Kidney capillary endothelial cell (primary cell): Measurements from ENCODE around the gene CD58.

Experiments
- DNase-seq: peaks from one replicate; pipeline ENCODE4 v3.0.0-alpha.2; 2018; ENCODE audit warnings: low spot score

Gene CD58

DNA sequence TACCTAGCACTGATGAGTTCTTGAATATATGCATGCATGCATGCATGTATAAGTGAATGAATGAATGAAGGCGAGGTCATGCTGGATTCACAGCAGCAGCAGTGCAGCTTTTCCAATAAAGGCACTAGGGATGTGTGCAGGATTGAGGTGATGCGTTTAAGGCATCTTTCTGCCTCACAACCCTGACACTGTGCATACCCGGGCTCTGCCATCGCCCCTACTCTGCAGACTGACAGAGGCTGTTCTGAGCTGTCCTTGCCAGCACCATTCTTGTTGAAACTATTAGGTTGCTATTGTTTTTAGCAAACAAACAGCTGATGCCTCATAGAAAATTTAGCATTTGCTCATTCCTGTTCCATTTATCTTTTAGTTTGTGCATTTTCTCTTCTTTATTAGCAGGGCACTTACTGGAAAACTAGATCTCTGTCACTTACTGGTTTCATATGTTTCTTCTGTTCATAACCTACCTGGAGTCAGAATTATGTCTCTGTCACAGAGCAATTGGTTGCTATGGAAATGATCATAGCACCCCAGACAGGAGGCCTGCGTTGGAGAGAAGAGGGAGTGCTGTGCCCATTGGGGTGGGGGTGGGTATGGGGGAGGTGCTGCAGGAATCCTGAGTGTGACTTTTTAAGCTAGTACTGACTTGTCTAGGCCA lies 79.0 kb downstream of the CD58 start:
- no peak for DNase-seq

- no peak for DNase-seq
These were observed 80.2 kb downstream of the CD58 start for GRCh38 chr1:116490588-116490987.

DNA sequence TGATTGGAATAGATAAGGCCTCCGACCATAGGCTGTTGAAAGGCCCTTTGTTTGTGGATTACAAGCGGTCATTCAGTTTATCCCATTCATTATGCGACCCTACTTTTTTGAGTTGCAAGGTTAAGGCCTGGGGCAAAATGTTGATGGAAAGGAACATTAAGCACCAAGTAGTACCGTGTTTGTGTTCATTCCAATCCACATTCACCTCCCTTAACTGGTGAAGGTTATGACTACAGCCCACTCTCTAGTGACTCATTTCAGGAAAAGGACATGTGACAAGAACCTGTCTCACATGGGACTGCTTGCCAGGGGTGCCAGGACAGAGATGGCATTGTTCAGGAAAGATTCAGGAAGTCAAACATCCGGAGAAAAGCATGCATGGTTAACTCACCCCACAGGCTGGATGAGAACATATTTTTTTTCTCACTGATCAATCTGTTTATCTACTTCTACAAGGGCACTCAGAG lies 81.6 kb downstream of the CD58 start:
- DNase-seq: peak; percentile 92

GRCh38 chr1:116488071-116488470 lies 82.8 kb downstream of the CD58 start:
- no peak for DNase-seq

- no peak for DNase-seq
These were observed 83.2 kb downstream of the CD58 start for GRCh38 chr1:116487583-116487982.

DNA sequence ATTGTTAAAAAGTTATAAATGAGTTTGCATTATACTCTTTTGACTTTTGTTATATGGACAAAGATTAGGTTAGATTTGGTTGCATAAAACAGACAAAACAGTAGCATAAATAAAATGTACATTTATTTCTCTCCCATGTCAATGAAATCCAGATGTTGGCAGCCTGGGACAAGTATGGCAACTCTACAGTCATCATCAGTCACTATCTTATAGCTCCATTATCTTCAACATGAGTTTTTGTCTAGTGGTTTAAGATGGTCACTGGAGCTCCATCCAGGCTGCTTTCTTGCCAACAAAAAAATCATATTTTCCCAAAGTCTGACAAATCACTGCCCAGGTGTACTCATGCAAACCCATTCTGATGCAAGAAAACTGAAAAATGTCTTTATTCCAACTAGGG lies 83.8 kb downstream of the CD58 start:
- DNase-seq: no peak

GRCh38 chr1:116486424-116486823 lies 84.4 kb downstream of the CD58 start:
- DNase-seq: peak; percentile 44

GRCh38 chr1:116485976-116486375 lies 84.8 kb downstream of the CD58 start:
- DNase-seq: no peak

DNA sequence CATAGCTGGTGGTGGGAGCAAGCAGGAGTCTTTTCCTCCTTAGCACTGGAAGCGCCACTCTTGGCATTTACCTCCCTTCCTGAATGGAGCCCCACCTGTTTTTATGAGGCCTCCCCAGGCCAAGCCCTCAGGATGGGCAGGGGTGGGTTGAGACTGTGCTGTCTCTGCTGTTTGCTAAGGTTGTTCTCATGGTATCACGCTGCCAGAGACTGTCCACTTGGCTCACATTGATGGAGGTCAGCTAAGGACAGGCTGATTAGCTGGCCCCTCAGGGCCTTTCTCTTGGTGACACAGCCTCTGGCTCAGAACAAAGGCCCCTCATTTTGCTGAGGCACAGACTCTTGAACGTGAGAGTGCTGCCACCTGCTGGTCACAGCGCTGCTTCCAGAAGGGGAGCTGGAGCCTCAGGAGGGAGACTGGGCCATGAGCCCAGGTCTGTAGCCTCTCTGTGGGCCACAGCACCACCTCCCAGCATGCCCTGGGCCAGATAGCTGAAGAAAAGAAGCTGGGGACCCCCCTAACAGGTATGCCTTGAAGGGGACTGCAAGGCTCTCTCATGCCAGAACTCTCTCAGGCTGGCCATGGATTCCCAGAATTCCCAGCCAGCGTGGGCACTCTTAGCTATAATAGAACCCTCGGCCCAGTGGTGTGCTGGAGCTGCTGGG lies 85.6 kb downstream of the CD58 start:
- DNase-seq: peak; percentile 91

DNA sequence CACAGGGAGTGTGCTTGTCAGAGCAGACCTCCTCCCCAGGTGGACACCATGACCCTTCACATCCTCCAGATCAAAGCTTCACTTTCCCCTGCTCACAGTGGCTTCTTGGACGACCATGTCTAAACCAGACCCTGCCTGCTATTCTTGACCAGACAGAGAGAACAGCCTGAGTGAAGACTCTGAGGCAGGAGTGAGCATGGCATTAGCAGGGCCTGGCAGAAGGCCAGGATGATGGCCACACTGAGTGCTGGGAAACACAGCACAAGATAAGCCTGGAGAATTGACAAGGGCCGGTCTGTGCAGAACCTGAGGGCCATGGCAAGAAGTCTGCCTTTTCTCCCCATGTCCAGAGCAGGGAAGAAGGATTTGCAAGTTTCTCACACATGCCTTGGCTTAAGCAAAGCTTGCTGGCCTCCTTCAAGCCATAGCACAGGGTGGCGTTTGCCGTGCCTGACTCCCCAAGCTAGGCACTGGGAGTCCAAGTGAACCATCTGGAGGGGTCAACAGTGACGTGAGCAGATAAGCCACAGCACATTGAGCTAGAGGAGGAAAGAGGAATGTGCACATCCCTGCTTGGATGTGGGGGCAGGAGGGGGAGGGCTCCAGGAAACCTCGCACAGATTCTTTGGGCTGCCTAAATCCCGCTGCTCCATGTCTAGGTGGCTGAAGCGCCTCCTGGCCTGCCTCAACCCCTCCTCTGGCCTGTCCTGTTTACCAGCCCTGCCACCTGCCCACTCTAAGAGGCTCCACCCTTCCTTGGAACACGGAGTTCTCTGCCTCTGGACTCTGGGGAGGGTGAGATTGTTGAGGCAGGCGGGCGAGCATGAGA lies 87.1 kb downstream of the CD58 start:
- no peak for DNase-seq

DNA sequence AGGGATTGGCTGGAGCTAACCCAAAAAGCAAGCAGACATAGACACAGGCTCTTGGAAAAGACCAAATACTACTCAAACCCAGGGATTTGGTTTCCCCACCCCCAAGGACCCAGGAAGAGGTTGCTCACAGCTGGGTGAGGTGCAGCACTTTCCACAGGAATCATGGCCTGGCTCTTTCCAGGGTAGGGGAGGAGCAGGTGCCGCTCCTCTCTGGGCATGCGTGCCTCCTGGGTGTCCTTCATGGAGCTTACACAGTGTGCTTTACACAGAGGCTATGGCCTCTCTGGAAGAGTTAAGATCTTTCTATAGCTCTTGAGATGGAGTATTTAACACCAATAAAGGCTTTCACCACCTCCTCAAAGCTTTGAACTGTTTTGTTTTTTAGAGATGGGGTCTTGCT lies 88.3 kb downstream of the CD58 start:
- no peak for DNase-seq

GRCh38 chr1:116481934-116482333 lies 88.9 kb downstream of the CD58 start:
- no peak for DNase-seq

- no peak for DNase-seq
These were observed 92.2 kb downstream of the CD58 start for GRCh38 chr1:116478621-116479020.

DNA sequence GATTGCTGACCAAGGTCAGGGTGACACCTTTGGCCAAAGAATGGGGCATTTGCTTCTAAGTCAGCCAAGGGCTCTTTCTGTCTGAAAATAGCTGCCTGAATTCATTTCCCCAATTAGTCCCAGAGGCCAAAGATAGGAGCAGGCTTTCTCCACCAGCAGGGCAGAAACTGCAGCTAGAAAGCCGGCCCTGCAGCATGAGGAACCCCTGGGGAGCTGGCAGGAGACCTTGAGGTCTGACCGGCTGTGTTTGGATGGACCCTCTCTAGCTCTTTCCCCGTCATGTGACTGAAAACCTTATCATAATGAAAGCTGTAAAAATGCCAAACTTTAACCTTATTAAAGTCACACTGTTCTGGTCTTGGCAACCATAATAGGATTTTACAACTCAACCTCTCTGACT lies 93.4 kb downstream of the CD58 start:
- no peak for DNase-seq

- DNase-seq: no peak
These were observed 94.5 kb downstream of the CD58 start for GRCh38 chr1:116476321-116476720.

DNA sequence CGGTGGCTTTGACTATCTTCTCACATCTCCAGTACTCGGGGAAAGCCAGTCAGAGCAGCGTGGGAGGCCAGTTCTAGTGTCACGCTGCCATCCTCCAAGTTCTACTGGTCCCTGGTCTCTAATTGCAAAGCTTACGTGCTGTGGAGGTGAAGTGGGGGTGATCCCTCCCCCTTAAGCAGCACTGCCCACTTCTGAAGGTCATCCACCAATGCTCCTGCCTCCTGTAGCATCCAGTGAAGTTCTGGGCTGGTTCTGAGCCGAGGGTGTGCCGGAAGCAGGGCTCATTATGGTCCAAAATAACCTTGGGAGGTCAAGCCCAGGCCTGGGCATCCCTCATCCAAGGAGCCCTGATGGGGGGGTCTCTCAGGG lies 95.0 kb downstream of the CD58 start:
- no peak for DNase-seq

DNA sequence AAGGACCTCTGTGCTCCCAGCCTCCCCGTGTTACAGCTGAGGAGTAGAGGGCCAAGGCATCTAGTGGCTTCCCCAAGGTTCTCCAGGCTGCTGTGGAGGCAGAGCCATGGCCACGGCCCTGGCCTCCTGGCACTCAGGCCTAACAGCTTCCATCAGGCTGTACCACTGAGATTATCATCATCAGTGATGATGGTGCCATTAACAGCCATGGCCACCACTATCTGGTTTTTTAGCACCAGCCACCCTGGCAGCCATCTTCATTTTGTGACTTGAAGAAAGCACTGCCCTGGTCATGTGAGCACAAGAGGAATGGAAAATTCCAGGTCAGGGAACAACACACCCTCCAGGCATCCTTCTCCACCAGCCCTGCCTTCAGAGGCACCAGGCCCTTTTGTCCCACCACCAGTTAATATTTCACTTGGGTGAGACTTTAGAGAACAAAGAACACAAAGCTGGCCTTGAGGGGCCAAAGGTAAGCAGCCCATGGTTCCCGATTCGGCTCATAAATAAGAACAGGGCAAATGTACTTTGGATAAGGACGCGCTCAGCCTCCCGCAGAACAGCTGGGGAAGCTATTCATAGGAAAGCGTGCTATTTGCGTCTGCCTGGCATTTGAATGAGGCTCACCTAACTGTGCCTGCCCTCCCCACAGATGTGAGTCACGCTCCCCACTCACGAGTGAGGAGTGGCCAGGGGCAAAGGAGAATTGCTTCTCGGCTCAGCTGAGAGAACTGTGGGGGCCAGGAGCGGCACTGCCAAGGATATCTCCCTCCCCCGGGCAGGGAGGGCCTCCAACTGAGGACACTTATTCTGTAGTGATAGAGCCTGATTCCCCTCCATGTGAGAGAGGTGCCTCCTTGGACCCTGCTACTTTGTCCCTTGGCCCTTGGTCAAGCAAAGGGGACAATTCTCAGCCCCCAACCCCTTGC lies 95.6 kb downstream of the CD58 start:
- DNase-seq: no peak

- no peak for DNase-seq
These were observed 98.3 kb downstream of the CD58 start for GRCh38 chr1:116472431-116472961.

GRCh38 chr1:116471241-116471640 lies 99.6 kb downstream of the CD58 start:
- DNase-seq: no peak

DNA sequence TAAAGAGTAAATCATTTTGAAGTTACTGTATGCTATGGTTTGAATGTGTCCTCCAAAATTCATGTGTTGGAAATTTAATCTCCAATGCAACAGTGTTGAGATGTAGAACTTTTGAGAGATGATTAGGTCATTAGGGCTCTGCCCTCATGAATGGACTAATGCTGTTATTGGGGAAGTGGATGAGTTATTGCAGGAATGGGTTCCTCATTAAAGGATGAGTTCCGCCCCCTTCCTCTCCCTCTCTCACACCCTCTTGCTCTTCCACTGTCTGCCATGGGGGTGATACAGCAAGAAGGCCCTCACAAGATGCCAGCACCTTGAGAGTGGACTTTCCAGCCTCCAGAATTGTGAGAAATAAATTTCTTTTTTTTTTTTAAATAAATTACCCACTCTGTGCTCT lies 100.2 kb downstream of the CD58 start:
- DNase-seq: no peak

DNA sequence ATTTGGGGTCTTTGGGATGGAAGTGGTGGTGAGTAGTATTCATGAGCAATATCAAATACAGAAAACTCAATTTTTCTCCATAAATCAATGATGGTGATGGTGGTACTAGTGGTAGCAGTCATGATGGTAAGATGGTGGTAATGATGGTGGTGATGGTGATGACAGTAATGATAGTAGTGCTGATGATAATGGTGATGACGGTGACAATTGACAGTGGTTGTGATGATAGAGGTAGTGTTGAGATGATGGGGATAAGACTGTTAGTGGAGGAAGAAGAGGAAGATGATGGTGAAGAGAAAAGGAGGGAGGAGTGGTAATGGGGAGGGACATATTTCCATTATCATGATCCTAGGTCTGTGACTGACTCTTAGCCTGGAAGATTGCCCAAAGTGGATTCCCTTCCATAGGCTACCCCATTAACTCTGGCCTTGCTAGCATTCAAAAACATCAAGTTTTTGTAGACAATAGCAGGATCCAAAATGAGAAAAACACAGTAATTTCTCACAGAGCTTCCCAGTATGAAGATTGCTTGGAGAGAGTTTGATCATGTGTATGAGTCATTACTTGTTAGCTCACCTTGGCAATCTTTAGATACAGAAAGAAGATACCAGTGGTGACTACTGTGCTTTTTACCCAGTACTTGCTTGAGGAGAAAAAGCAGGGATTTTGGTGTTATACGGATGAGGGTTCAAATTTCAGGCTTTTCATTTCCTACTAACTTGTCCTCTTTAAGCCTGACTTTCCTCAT lies 103.8 kb downstream of the CD58 start:
- DNase-seq: no peak
